CD4-positive, alpha-beta T cell (primary cell): ENCODE measurements around the gene COQ10A. TPM values are rescaled to one million over a fixed set of nuclear protein-coding genes. Genes with fewer than 3 reads are reported as not detected.

Source experiments
- ATAC-seq: fragments of 200-7000 bp; cut with Tn5 transposase; one replicate; pipeline ENCODE4 v1.10.0; 2022; ENCODE audit warnings: mild to moderate bottlenecking; ENCODE audit not compliant: poor library complexity
- CTCF ChIA-PET: fragments of 350-600 bp; sonication (Branson Sonifier 250); formaldehyde crosslinking; loops from one replicate; lab custom pipeline; 2021; ENCODE audit warnings: antibody characterized with exemption, inconsistent platforms; lab: Charles Lee
- POLR2A ChIA-PET: fragments of 350-600 bp; sonication (Branson Sonifier 250); formaldehyde crosslinking; loops from one replicate; lab custom pipeline; 2021; ENCODE audit warnings: antibody characterized with exemption, inconsistent platforms; lab: Charles Lee
- DNase-seq, 14 experiments: peaks; one replicate each; pipeline ENCODE4 v3.0.0-alpha.2; 2013 to 2020; ENCODE audit warnings: mixed read lengths in 2 of 14
- H3K27ac ChIP-seq, 2 donors: one replicate each; pipeline versions ENCODE4 v1.5.1 to v1.7.0; 2013; ENCODE audit warnings: low read length in 2 of 2, low read depth in 1 of 2, mild to moderate bottlenecking in 1 of 2
- H3K27me3 ChIP-seq, 2 experiments: 1 replicate in 1 of 2; 2 replicates in 1 of 2; pipeline versions ENCODE4 v1.6.1 to v1.7.0; 2013; ENCODE audit warnings: low read length in 2 of 2, control low read depth in 1 of 2, mild to moderate bottlenecking in 1 of 2, moderate library complexity in 1 of 2; ENCODE audit not compliant: insufficient read depth in 2 of 2, control insufficient read depth in 1 of 2
- H3K36me3 ChIP-seq: one replicate; pipeline ENCODE4 v1.6.1; 2013; ENCODE audit warnings: low read length, control low read depth; ENCODE audit not compliant: insufficient read depth
- H3K4me1 ChIP-seq: one replicate; pipeline ENCODE4 v1.6.1; 2013; ENCODE audit warnings: low read length, control low read depth; ENCODE audit not compliant: insufficient read depth
- H3K4me3 ChIP-seq: one replicate; pipeline ENCODE4 v1.5.1; 2013; ENCODE audit warnings: mild to moderate bottlenecking, low read length, moderate library complexity
- H3K9me3 ChIP-seq, 2 experiments: 1 replicate in 1 of 2; 2 replicates in 1 of 2; pipeline versions ENCODE4 v1.6.1 to v1.7.0; 2013; ENCODE audit warnings: low read length in 2 of 2, mild to moderate bottlenecking in 2 of 2, control low read depth in 1 of 2, moderate library complexity in 1 of 2; ENCODE audit not compliant: control insufficient read depth in 1 of 2, insufficient read depth in 1 of 2
- H3K27ac Mint-ChIP-seq: one replicate; pipeline ENCODE4 v1.8.0; 2020; ENCODE audit warnings: mixed read lengths
- H3K27me3 Mint-ChIP-seq: one replicate; pipeline ENCODE4 v1.8.0; 2021; ENCODE audit warnings: mixed read lengths
- H3K36me3 Mint-ChIP-seq: one replicate; pipeline ENCODE4 v1.8.0; 2021; ENCODE audit warnings: low read depth, mixed read lengths
- H3K4me1 Mint-ChIP-seq: one replicate; pipeline ENCODE4 v1.8.0; 2021; ENCODE audit warnings: low read depth, mixed read lengths
- H3K4me3 Mint-ChIP-seq: one replicate; pipeline ENCODE4 v1.8.0; 2020; ENCODE audit warnings: mild to moderate bottlenecking, mixed read lengths
- H3K9me3 Mint-ChIP-seq: one replicate; pipeline ENCODE4 v1.8.0; 2020; ENCODE audit warnings: mixed read lengths
- CTCF ChIP-seq: fragments of 200-600 bp; IDR thresholded peaks from one replicate; pipeline ENCODE4 v1.8.0; 2022; ENCODE audit warnings: antibody characterized with exemption, mild to moderate bottlenecking
- intact Hi-C, 2 experiments: fragments of 100-400 bp; cut with DNase I in 1 of 2; cut with micrococcal nuclease in 1 of 2; formaldehyde crosslinking; loops; one replicate each; pipeline versions ENCODE4 v1.15.1 to v1.9.0; 2023 to 2025; cut with DNase I, micrococcal nuclease
- total RNA-seq, 174 experiments: library from RNA in 2 of 174; stranded (reverse) in 2 of 174; gene quantifications; one replicate each; pipeline ENCODE4 v1.2.3 and lab custom pipeline; 2021 to 2026

COQ10A gene
- total RNA-seq, 2 experiments from 2014 or later: 27.6 to 29.2 TPM

- no peak for TF ChIP-seq CTCF
- ATAC-seq (no peak), DNase-seq (no peak)
- ChIA-PET POLR2A (interaction anchor here (1.1 kb wide), 1 partner anchor 30 kb away, joined by 3 read pairs; no protein-coding TSS in a partner anchor), CTCF (interaction anchor here (0.8 to 1.2 kb wide), 3 partner anchors 13 to 97 kb away, joined by 3 to 4 read pairs (median 4); partner anchors contain the start of genes ANKRD52 and SMARCC2)
- intact Hi-C loops: no loop called here
- Mint-ChIP-seq H3K9me3 (no peaks in the 10 kb centered on the region), H3K4me1 (peaks cover 14% of the 10 kb centered on the region), H3K36me3 (peaks cover 69% of the 10 kb centered on the region), H3K27me3 (no peaks in the 10 kb centered on the region), H3K27ac (peak overlapping the region; percentile 44), H3K4me3 (no peak overlapping the region)
- H3K4me3 ChIP-seq: no peak overlapping the region
- no peaks in the 10 kb centered on the region for H3K27me3 ChIP-seq
- no peak overlapping the region for H3K27ac ChIP-seq
- peaks cover 72% of the 10 kb centered on the region for H3K36me3 ChIP-seq
- H3K9me3 ChIP-seq: no peaks in the 10 kb centered on the region
- peaks cover 11% of the 10 kb centered on the region for H3K4me1 ChIP-seq
Observed at GRCh38 chr12:56286044-56286830, 19.5 kb downstream of the COQ10A start.

- H3K27ac ChIP-seq: no peak overlapping the region
- no peaks in the 10 kb centered on the region for H3K9me3 ChIP-seq
- POLR2A ChIA-PET: interaction anchor here (1.4 kb wide), 1 partner anchor 66 kb away, joined by 3 read pairs; no protein-coding TSS in a partner anchor
- H3K4me3 ChIP-seq: no peak overlapping the region
- no peak for TF ChIP-seq CTCF
- intact Hi-C loops: no loop called here
- Mint-ChIP-seq H3K27me3 (no peaks in the 10 kb centered on the region), H3K27ac (no peak overlapping the region), H3K36me3 (peaks cover 55% of the 10 kb centered on the region), H3K4me3 (no peak overlapping the region), H3K9me3 (no peaks in the 10 kb centered on the region), H3K4me1 (peaks cover 28% of the 10 kb centered on the region)
- no peak for DNase-seq
- H3K27me3 ChIP-seq: no peaks in the 10 kb centered on the region
- H3K36me3 ChIP-seq: peaks cover 55% of the 10 kb centered on the region
- no peak for ATAC-seq
- peaks cover 22% of the 10 kb centered on the region for H3K4me1 ChIP-seq
- CTCF ChIA-PET: interaction anchor here (1.0 kb wide), 1 partner anchor 10 kb away, joined by 3 read pairs; no protein-coding TSS in a partner anchor
Observed at GRCh38 chr12:56288705-56289387, 22.1 kb downstream of the COQ10A start.

GRCh38 chr12:56293795-56294194 is 27.1 kb downstream of the COQ10A start:
- Mint-ChIP-seq H3K4me1 (peaks cover 59% of the 10 kb centered on the region), H3K36me3 (peaks cover 61% of the 10 kb centered on the region), H3K4me3 (no peak overlapping the region), H3K27me3 (no peaks in the 10 kb centered on the region), H3K9me3 (no peaks in the 10 kb centered on the region), H3K27ac (no peak overlapping the region)
- no peak for TF ChIP-seq CTCF
- no peaks in the 10 kb centered on the region for H3K27me3 ChIP-seq
- ChIA-PET CTCF (interaction anchor here (0.6 kb wide), 1 partner anchor 228 kb away, joined by 3 read pairs; no protein-coding TSS in a partner anchor), POLR2A (no interaction called here)
- no peak for ATAC-seq
- H3K36me3 ChIP-seq: peaks cover 40% of the 10 kb centered on the region
- DNase-seq: no peak
- peaks cover 50% of the 10 kb centered on the region for H3K4me1 ChIP-seq
- no peak overlapping the region for H3K27ac ChIP-seq
- intact Hi-C loops: no loop called here
- no peaks in the 10 kb centered on the region for H3K9me3 ChIP-seq
- no peak overlapping the region for H3K4me3 ChIP-seq
